Transverse colon (tissue), 1 donor: ENCODE measurements around the gene MTOR.

Experiments used
- EP300 ChIP-seq: sonication (generic); formaldehyde crosslinking; IDR thresholded peaks from one replicate; pipeline ENCODE4 v1.6.1; 2017; ENCODE audit warnings: antibody characterized with exemption, low read depth
- POLR2A ChIP-seq: fragments of 450-650 bp; IDR thresholded peaks from one replicate; pipeline ENCODE4 v1.6.1; 2016; ENCODE audit warnings: antibody characterized with exemption, mild to moderate bottlenecking, moderate library complexity

DNA sequence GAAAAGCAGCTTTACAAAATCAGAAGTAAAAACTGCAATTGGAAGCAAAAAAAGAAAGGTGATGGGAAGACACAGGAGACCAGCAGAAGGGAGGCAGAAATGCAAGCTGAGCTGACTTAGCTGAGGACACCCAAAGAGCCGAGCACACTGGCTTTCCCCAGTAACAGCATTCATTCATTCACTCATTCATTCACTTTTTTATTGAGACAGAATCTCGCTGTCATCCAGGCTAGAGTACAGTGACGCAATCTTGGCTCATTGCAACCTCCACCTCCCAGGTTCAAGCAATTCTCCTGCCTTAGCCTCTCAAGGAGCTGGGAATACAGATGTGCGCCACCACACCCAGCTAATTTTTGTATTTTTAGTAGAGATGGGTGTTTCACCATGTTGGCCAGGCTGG lies 65.0 kb downstream of the MTOR start:
- TF ChIP-seq EP300 (no peak), POLR2A (no peak)
